ENCODE results near the gene BOLA3.
A peak's percentile ranks its signal among the peaks of the same experiment; 100 is the strongest.
"Not testable (repeated sequence)": the region's sequence is repeated elsewhere in the genome, so short reads cannot be mapped to it uniquely, and the experiment has no call there.

The BOLA3 gene, protein sequence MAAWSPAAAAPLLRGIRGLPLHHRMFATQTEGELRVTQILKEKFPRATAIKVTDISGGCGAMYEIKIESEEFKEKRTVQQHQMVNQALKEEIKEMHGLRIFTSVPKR

DNA sequence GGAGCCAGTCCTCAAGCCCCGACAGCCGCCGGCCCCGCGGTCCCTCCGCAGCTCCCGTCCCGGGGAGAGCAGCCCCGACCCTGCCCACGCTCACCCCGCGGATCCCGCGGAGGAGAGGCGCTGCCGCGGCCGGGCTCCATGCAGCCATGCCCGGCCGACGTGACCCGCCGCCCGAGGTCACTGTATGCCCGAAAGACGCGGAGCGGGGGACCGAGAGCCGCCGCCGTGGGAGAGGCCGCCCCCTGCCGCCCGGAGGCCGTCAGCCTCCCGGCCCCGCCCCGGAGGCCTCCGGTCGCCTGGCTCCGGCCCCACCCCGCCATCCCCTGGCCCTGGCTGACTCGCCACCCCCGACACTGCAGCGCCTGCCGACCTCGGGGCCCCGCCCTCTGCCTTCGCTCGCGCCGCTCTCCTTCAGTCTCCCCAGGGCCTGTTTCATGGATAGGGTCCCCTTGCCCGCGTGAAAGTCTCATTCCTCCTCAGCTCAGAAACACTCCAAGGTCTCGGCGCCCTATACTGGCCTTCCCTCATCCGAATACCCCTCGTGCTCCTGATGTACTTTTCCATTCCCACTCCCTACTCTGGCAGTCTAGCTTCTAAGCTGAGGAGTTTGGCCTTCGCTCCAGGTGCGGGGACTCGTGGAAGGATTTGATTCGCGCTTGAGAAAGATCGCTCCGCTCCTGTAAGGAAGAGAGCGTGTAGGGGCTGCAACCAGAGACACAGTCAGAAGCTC is at the start of gene BOLA3:
BOLA3 (minus strand) TSS at position 186 of the 730 bp plus-strand sequence; CDS start at position 148, 38 bp downstream.
- peak; percentile 84 for DNase-seq

- no peak for DNase-seq
Measured at GRCh38 chr2:74197049-74197448, 49.3 kb upstream of the BOLA3 start.

GRCh38 chr2:74194799-74195198 is 47.1 kb upstream of the BOLA3 start:
- no peak for DNase-seq

DNA sequence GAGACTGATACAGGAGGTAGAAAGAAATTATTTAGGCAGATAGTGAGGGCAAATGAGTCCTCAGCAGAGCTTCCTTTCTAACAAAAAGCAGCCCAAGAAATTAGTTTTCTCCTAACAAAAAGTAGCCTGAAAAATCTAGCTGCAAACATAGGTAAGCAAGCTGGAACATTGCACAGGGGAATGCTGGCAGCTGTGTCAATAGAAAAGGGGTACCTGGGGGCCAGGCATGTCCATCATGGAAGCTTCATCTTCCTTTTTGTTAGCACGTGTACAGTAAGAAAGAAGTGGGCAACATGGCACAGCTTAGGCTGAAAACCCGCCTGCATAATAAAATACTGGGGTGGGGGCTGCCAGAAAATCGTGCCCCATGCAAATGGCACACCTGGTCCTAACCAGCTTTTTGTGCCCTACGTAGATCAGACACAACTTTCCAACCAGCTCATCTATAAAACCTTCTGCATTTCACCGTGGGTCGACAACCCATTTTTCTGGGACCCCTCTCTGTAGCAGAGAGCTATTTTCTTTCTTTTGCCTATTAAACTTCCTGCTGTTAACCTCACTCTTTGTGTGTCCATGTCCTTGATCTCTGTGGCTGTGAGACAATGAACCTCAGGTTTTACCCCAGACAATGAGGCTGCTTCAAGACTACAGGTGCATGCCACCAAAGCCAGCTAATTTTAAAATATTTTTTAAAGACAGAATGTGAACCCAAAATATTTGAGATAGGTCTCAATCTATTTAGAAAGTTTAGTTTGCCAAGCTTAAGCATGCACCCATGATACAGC is 44.1 kb upstream of the BOLA3 start:
- DNase-seq: no peak

GRCh38 chr2:74188696-74189095 is 41.0 kb upstream of the BOLA3 start:
- no peak for DNase-seq

DNA sequence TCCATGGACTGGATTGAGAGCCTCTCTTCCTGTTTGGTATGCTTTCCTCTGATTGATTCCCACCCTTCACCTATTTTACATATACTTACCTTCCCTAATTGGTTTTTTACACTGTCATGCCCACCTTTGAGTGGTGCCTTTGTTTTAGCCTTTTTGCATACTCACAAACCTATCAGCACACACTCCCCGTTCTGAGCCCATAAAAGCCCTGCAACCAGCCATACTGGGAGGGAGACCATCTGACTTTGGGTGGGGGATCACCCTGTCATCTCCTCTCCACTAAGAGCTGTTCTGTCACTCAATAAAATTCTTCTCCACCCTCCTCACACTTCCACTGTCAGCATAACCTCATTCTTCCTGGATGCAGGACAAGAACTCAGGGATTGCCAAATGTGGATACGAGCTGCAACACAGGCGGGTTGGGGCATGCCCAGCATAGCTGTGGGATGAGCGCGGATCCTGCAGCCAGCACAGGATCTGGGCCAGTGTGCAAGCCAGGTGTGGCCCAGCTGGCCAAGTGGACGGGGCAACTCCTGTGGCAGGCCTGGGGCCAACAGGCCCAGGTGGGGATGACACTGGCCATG is 40.4 kb upstream of the BOLA3 start:
- DNase-seq: no peak

GRCh38 chr2:74186706-74187105 is 39.0 kb upstream of the BOLA3 start:
- not testable (repeated sequence) for DNase-seq

GRCh38 chr2:74186038-74186437 is 38.3 kb upstream of the BOLA3 start:
- peak in 1 of 2 donors; percentile 26 for DNase-seq

DNA sequence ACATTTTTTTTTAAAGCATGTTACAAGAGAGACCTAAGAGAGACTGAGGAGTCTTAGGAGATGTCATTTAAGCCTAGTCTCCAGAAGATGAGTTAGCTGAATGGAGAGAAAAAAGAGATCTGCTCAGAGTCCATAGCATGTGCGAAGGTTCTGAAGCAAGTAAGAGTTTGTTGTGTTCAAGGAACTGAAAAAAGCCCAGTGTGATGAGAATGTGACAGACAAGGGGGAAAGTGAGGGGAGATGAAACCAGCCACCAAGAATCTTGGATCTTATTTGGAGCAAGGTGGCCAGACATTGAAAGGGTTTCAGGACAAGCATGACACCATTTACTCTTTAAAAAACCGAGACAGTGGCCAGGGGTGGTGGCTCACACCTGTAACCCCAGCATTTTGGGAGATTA is 36.2 kb upstream of the BOLA3 start:
- no peak for DNase-seq

DNA sequence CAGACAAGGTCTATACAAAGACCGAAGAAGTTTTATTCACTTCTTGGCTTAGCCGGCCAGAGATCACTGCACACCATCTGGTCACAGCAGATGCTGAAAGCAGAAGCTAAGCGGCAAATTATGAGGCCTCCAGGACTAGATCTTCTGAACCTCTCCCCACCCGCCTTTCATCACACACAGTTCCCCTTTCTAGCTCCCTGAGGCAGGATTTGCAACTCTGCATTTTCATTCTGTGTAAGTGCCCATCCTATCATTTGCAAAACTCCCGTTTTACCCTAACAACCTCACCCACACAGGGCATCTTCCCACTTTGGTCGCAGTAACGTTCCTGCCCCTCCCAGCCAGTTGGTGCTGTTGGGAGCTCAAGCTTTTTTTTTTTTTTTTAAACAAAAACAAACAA is 34.0 kb upstream of the BOLA3 start:
- no peak for DNase-seq

DNA sequence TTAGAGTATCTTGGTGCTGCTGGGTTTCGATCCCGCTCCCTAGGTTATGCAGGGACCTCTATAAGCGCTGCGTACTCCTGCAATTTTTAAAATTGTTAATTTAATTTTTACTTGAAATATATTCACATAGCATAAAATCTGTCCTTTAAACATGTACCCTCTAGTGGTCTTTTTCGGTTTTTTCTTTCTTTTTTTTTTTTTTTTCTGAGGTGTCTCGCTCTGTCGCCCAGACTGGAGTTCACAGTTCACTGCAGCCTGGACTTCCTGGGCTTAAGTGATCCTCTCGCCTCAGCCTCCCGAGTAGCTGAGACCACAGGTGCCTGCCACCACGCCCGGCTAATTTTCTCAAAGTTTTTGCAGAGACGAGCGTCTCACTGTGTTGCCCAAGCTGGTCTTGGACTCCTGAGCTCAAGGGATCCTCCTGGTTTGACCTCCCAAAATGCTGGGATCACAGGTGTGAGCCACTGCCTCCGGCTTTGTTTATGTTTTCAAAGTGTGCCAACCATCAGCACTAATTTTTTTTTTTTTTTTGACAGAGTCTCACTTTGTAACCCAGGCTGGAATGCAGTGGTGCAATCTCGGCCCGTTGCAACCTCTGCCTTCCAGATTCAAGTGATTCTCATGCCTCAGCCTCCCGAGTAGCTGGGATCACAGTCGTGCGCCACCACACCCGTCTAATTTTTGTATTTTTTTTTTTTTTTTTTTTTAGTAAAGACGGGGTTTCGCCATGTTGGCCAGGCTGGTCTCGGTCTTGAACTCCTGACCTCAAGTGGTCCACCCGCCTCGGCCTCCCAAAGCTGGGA is 31.6 kb upstream of the BOLA3 start:
- DNase-seq: no peak

GRCh38 chr2:74178211-74179062 is 30.7 kb upstream of the BOLA3 start, which contains the start of gene MOB1A:
Gene MOB1A (minus strand): TSS chr2:74178879. CDS start chr2:74178674, 205 bp downstream.
- peak; percentile 95 to 97 for DNase-seq

GRCh38 chr2:74177696-74178095 is 30.0 kb upstream of the BOLA3 start:
- DNase-seq: no peak

GRCh38 chr2:74174909-74175308 is 27.2 kb upstream of the BOLA3 start:
- no peak for DNase-seq

DNA sequence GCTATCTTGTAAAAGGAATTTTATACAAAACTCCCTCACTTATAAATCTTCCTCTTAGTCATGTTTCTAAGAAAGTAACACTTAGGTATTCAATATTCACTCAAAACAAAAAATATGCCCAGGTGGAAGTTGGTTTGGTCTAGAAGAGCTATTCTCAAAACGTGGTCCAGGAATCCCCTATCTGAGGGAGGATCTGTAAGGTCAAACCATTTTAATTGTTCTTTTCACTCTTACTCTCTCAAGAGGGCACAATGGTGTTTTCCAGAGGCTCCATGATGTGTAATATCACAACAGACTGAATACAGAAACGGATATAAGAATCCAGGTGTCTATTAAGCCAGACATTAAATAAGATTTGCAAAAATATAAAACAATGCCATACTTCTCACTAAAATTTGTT is 21.0 kb upstream of the BOLA3 start:
- DNase-seq: no peak

- no peak for DNase-seq
Measured at GRCh38 chr2:74164761-74165160, 17.0 kb upstream of the BOLA3 start.

GRCh38 chr2:74162951-74163350 is 15.2 kb upstream of the BOLA3 start:
- DNase-seq: no peak

GRCh38 chr2:74155830-74156229 is 8.1 kb upstream of the BOLA3 start:
- no peak for DNase-seq

DNA sequence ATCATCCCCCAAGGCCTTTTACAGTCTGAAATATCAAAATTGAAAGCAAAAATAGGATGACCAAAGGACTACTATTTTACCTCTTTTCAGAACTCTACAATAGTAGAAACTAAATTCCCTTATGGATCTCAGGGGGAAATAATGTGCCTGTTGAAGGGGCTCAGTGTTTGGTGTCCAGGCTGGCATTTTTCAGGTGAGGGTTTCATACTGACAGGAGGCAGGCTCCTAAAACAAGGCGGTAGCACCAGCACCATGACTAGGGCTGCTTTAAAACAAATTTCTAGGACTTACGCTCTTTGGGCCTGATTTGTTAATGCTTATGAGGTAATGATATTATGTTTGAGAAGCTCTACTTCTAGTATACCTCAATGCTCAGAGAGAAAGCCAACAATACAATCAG is 5.2 kb upstream of the BOLA3 start:
- no peak for DNase-seq

DNA sequence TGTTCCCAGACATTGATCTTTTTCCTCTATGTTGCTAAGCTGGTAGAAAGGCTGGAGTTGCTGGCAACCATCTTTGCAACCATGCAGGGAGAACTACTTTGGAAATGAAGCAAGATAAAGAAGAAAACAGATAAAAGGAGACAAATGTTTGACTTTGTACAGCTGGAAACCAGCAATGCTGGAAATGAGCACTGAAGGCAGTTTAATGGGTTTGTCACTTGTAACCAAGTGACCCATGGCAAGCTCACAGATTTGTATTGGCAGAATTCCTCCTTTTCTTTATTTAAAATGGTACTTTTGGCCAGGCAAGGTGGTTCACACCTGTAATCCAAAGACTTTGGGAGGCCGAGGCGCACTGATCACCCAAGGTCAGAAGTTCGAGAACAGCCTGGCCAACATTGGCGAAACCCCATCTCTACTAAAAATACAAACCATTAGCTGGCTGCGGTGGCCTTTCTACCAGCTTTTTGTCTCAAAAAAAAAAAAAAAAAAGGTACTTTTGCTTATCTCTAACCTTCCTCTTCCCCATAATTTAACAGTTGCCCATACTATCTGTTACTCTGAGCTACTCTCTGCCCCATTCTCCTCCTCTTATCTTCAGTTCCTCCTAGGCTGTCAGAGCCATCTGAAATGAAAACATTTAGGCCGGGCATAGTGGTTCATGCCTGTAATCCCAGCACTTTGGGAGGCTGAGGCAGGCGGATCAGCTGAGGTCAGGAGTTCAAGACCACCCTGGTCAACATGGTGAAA is 2.0 kb upstream of the BOLA3 start:
- DNase-seq: no peak

DNA sequence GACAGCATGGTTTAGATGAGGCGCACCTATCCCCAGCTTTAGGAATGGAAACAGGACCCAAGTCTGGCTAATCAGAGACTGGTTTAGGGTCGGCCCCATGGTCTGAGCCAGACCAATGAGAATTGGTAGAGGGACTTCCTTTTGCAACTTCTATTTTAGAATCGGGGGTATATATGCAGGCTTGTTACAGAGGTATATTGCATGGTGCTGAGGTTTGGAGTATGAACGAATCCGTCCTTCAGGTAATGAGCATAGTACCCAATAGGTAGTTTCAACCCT is 1.5 kb upstream of the BOLA3 start:
- no peak for DNase-seq
